ENCODE results near the gene ACTL8. TPM values are rescaled to one million over a fixed set of nuclear protein-coding genes. Genes with fewer than 3 reads are reported as not detected.
A peak's percentile ranks its signal among the peaks of the same experiment; 100 is the strongest.

The ACTL8 gene
- total and polyA plus RNA-seq, 2 of the 4 experiments (the other 2 are of a cell fraction) = under 0.01 to 0.07 TPM

DNA sequence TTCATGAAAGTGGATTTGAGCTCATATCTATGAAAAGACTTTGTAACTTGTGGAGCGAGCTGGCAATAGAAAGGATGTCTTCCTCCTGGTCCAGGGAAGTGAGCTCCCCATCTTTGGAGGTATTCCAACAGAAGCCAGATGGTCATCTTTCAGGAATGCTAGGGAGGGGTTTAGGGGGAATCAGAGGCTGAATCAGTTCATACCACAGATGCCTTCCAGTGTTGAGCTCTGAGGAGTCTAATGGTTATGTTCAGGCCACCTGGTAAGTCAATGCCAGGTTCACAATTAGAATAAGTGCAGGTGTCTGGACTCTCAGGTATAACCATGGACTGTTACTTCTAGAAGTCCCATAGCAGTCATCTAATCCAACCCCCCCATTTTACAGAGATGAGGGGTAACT lies 119.1 kb downstream of the ACTL8 start:
- peak overlapping the region; percentile 79 for H3K4me2 ChIP-seq (ENCODE audit: low read depth, low read length)
- H2BK20ac ChIP-seq (ENCODE audit: low read depth, low read length) = peak overlapping the region; percentile 98
- intact Hi-C loops (cut with micrococcal nuclease) (loop anchor here (2.0 kb wide), 1 partner anchor 105 kb away; no protein-coding TSS in a partner anchor), in situ Hi-C loops (cut with MboI; ENCODE audit: low sequenced_read_pairs) (no loop called here), dilution Hi-C loops (cut with HindIII; ENCODE audit: low sequenced_read_pairs, unreplicated experiment) (no loop called here)
- WGBS, 2 experiments (ENCODE audit: extremely low coverage in 2 of 2, insufficient read length in 1 of 2) = no CpG with 5 or more reads among the region's 1 CpG
- peaks cover 41% of the 10 kb centered on the region for H3K4me1 ChIP-seq (ENCODE audit: control insufficient read depth, insufficient read depth, low read length)
- H3K27ac ChIP-seq (ENCODE audit: insufficient read depth, low read length) = peak overlapping the region; percentile 99
- H4K20me1 ChIP-seq (ENCODE audit: insufficient read depth, low read length) = no peaks in the 10 kb centered on the region
- no peaks in the 10 kb centered on the region for H3K9me3 ChIP-seq (ENCODE audit: control insufficient read depth, insufficient read depth, low read length)
- peaks cover 21% of the 10 kb centered on the region for H3K9me1 ChIP-seq (ENCODE audit: insufficient read depth, low read length)
- H2BK5ac ChIP-seq (ENCODE audit: low read depth, low read length, poor library complexity, severe bottlenecking) = peak overlapping the region; percentile 99
- peak overlapping the region; percentile 81 for H3K23ac ChIP-seq (ENCODE audit: low read depth, low read length)
- no peaks in the 10 kb centered on the region for H3K79me1 ChIP-seq (ENCODE audit: low read depth in 1 of 2, low read length in 2 of 2)
- peak overlapping the region; percentile 97 for H4K5ac ChIP-seq (ENCODE audit: low read depth, low read length)
- TF ChIP-seq MXI1 (IDR thresholded peaks at IDR 0.05; ENCODE audit: borderline replicate concordance, low read depth, low read length) (no peak), RAD21 (IDR thresholded peaks at IDR 0.05; ENCODE audit: low read length) (no peak), NFE2L2 (IDR thresholded peaks at IDR 0.05; ENCODE audit: low read depth, low read length) (no peak), SMC3 (IDR thresholded peaks at IDR 0.05; ENCODE audit: low read depth, low read length) (no peak), MAZ (IDR thresholded peaks at IDR 0.05; ENCODE audit: borderline replicate concordance, low read depth, low read length) (peak; percentile 49; the same call in 1 of the 2 replicates)
- H4K8ac ChIP-seq (ENCODE audit: low read depth in 2 of 2, low read length in 2 of 2) = peak overlapping the region; percentile 93 to 98
- peak overlapping the region; percentile 75 for H2AFZ ChIP-seq (replicated peaks; ENCODE audit: low read length, poor library complexity)
- peak overlapping the region; percentile 100 for H4K91ac ChIP-seq (ENCODE audit: insufficient read depth, low read depth, low read length)
- peak overlapping the region; percentile 93 for H2AK9ac ChIP-seq (replicated peaks; ENCODE audit: low read depth, low read length, poor library complexity)
- ChIA-PET POLR2A (ENCODE audit: unreplicated experiment) (interaction anchor here (0.5 kb wide), 1 partner anchor 10 kb away, joined by 3 read pairs; no protein-coding TSS in a partner anchor), CTCF (no interaction called here)
- H3K56ac ChIP-seq (ENCODE audit: extremely low read depth, insufficient read depth, low read length) = peak overlapping the region; percentile 92
- H2AK5ac ChIP-seq (ENCODE audit: low read depth, low read length) = peak overlapping the region; percentile 98
- H3K27me3 ChIP-seq (ENCODE audit: control insufficient read depth, insufficient read depth, low read length) = no peaks in the 10 kb centered on the region
- no peak overlapping the region for H3K4me3 ChIP-seq (ENCODE audit: insufficient read depth, low read depth, low read length)
- peak; percentile 69 for ATAC-seq (ENCODE audit: low read depth)
- DNase-seq = peak; percentile 94
- no TSS peak for BruUV-seq (replicated peaks)
- peak overlapping the region; percentile 99 for H3K4ac ChIP-seq (ENCODE audit: low read depth, low read length)
- H2BK120ac ChIP-seq (ENCODE audit: low read depth, low read length) = peak overlapping the region; percentile 100
- H3K14ac ChIP-seq (replicated peaks; ENCODE audit: low read depth, low read length) = peak overlapping the region; percentile 86
- peak overlapping the region; percentile 90; the same call in 2 of the 3 replicates for H2BK15ac ChIP-seq (ENCODE audit: low read depth, low read length)
- no peaks in the 10 kb centered on the region for H3K36me3 ChIP-seq (ENCODE audit: control insufficient read depth, insufficient read depth, low read length)
- H3K18ac ChIP-seq (ENCODE audit: low read depth, low read length) = peak overlapping the region; percentile 97
- H3K9ac ChIP-seq (ENCODE audit: low read depth, low read length) = peak overlapping the region; percentile 70

All from IMR-90 (cell line).